Jurkat, Clone E6-1 (cell line): Measurements from ENCODE around the gene HNRNPUL1.

Experiments used
- DNase-seq: peaks from one replicate; pipeline ENCODE4 v3.0.0-alpha.2; 2011; ENCODE audit warnings: low read depth, low spot score
- H3K4me3 ChIP-seq: 2 replicates; pipeline ENCODE4 v1.5.1; 2011; ENCODE audit warnings: mild to moderate bottlenecking, low read length, control low read depth, moderate library complexity

The HNRNPUL1 gene

GRCh38 chr19:41321600-41322270 lies 57.6 kb downstream of the HNRNPUL1 start:
- H3K4me3 ChIP-seq: no peak overlapping the region
- DNase-seq: no peak

GRCh38 chr19:41322451-41322850 lies 58.3 kb downstream of the HNRNPUL1 start:
- no peak overlapping the region for H3K4me3 ChIP-seq
- no peak for DNase-seq

- DNase-seq: no peak
- no peak overlapping the region for H3K4me3 ChIP-seq
These were observed 58.9 kb downstream of the HNRNPUL1 start for GRCh38 chr19:41323023-41323422.

GRCh38 chr19:41323430-41324125 lies 59.4 kb downstream of the HNRNPUL1 start:
- no peak for DNase-seq
- no peak overlapping the region for H3K4me3 ChIP-seq

GRCh38 chr19:41324231-41324702 lies 60.1 kb downstream of the HNRNPUL1 start:
- DNase-seq: no peak
- H3K4me3 ChIP-seq: no peak overlapping the region

GRCh38 chr19:41324921-41325639 lies 60.9 kb downstream of the HNRNPUL1 start:
- no peak overlapping the region for H3K4me3 ChIP-seq
- DNase-seq: no peak

- no peak overlapping the region for H3K4me3 ChIP-seq
These were observed 61.4 kb downstream of the HNRNPUL1 start for GRCh38 chr19:41325640-41325946.

GRCh38 chr19:41325947-41326706 lies 62.0 kb downstream of the HNRNPUL1 start:
- no peak for DNase-seq

More at GRCh38 chr19:41325640-41325946, 61.4 kb downstream of the HNRNPUL1 start:
- no peak for DNase-seq

GRCh38 chr19:41327076-41327575 lies 63.0 kb downstream of the HNRNPUL1 start:
- DNase-seq: no peak
- no peak overlapping the region for H3K4me3 ChIP-seq

More at GRCh38 chr19:41325947-41326706, 62.0 kb downstream of the HNRNPUL1 start:
- H3K4me3 ChIP-seq: no peak overlapping the region

GRCh38 chr19:41327576-41328156 lies 63.5 kb downstream of the HNRNPUL1 start:
- DNase-seq: no peak
- no peak overlapping the region for H3K4me3 ChIP-seq

GRCh38 chr19:41328157-41328841 lies 64.1 kb downstream of the HNRNPUL1 start:
- DNase-seq: no peak
- no peak overlapping the region for H3K4me3 ChIP-seq

GRCh38 chr19:41328842-41329225 lies 64.7 kb downstream of the HNRNPUL1 start:
- DNase-seq: no peak
- H3K4me3 ChIP-seq: no peak overlapping the region

- no peak overlapping the region for H3K4me3 ChIP-seq
- DNase-seq: no peak
These were observed 66.3 kb downstream of the HNRNPUL1 start for GRCh38 chr19:41330481-41330880.

GRCh38 chr19:41330946-41331678 lies 66.9 kb downstream of the HNRNPUL1 start:
- H3K4me3 ChIP-seq: no peak overlapping the region
- DNase-seq: no peak

- H3K4me3 ChIP-seq: no peak overlapping the region
- DNase-seq: no peak
These were observed 67.8 kb downstream of the HNRNPUL1 start for GRCh38 chr19:41332000-41332399.

GRCh38 chr19:41332468-41332867 lies 68.3 kb downstream of the HNRNPUL1 start:
- DNase-seq: no peak

GRCh38 chr19:41334793-41335192 lies 70.6 kb downstream of the HNRNPUL1 start:
- no peak for DNase-seq
- H3K4me3 ChIP-seq: no peak overlapping the region

More at GRCh38 chr19:41332468-41332867, 68.3 kb downstream of the HNRNPUL1 start:
- H3K4me3 ChIP-seq: no peak overlapping the region

- no peak for DNase-seq
- no peak overlapping the region for H3K4me3 ChIP-seq
These were observed 71.3 kb downstream of the HNRNPUL1 start for GRCh38 chr19:41335467-41335866.
